Measurements from ENCODE around the gene LYST.
"Not testable (repeated sequence)": the region's sequence is repeated elsewhere in the genome, so short reads cannot be mapped to it uniquely, and the experiment has no call there.

LYST gene

GRCh38 chr1:235866205-235866912, at the start of gene LYST:
TSS of gene LYST (minus strand) at chr1:235866906. CDS start at chr1:235830417, 36,489 bp downstream.
- Histone ChIP-seq H3K9me3 (ENCODE audit: control insufficient read depth, insufficient read depth, low read length) (no peaks in the 10 kb centered on the region), H3K27ac (ENCODE audit: low read depth, low read length) (peak within 1 kb of the TSS; percentile 48), H3K4me3 (ENCODE audit: low read depth, low read length) (peak within 1 kb of the TSS; percentile 84)

DNA sequence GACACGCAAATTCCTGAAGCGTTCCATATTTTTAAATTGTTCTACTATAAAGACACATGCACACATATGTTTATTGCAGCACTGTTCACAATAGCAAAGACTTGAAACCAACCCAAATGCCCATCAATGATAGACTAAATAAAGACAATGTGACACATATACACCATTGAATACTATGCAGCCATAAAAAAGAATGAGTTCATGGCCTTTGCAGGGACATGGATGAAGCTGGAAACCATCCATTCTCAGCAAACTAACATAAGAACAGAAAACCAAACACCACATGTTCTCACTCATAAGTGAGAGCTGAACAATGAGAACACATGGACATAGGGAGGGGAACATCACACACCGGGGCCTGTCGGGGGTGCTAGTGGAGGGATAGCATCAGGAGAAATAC, 48.8 kb upstream of the LYST start:
- H3K27me3 ChIP-seq (ENCODE audit: control insufficient read depth, insufficient read depth, low read length), result peaks cover 15% of the 10 kb centered on the region; the same call in 1 of the 2 replicates
- H3K9me3 ChIP-seq (ENCODE audit: control insufficient read depth, insufficient read depth, low read length); H3K27ac ChIP-seq (ENCODE audit: low read depth, low read length); H3K4me3 ChIP-seq (ENCODE audit: low read depth, low read length); H3K9ac ChIP-seq (ENCODE audit: low read depth, low read length); H3K36me3 ChIP-seq (ENCODE audit: control insufficient read depth, insufficient read depth, low read length): not testable (repeated sequence)
- peaks cover 20% of the 10 kb centered on the region for H3K4me1 ChIP-seq (ENCODE audit: control insufficient read depth, insufficient read depth, low read length)

More at GRCh38 chr1:235866205-235866912, at the start of gene LYST:
- Histone ChIP-seq H3K27me3 (ENCODE audit: control insufficient read depth, insufficient read depth, low read length) (peaks cover 21% of the 10 kb centered on the region), H3K4me1 (ENCODE audit: control insufficient read depth, insufficient read depth, low read length) (no peaks in the 10 kb centered on the region), H3K36me3 (ENCODE audit: control insufficient read depth, insufficient read depth, low read length) (no peaks in the 10 kb centered on the region), H3K9ac (ENCODE audit: low read depth, low read length) (peak within 1 kb of the TSS; percentile 31)

GRCh38 chr1:235913311-235913710, 46.6 kb upstream of the LYST start:
- no peak overlapping the region for H3K4me3 ChIP-seq (ENCODE audit: low read depth, low read length)
- peaks cover 13% of the 10 kb centered on the region for H3K4me1 ChIP-seq (ENCODE audit: control insufficient read depth, insufficient read depth, low read length)
- peaks cover 4% of the 10 kb centered on the region; the same call in 1 of the 2 replicates for H3K27me3 ChIP-seq (ENCODE audit: control insufficient read depth, insufficient read depth, low read length)
- no peaks in the 10 kb centered on the region for H3K9me3 ChIP-seq (ENCODE audit: control insufficient read depth, insufficient read depth, low read length)
- no peak overlapping the region for H3K27ac ChIP-seq (ENCODE audit: low read depth, low read length)
- H3K9ac ChIP-seq (ENCODE audit: low read depth, low read length), result no peak overlapping the region
- no peaks in the 10 kb centered on the region for H3K36me3 ChIP-seq (ENCODE audit: control insufficient read depth, insufficient read depth, low read length)

- H3K4me3 ChIP-seq (ENCODE audit: low read depth, low read length), result no peak overlapping the region
- H3K9me3 ChIP-seq (ENCODE audit: control insufficient read depth, insufficient read depth, low read length), result no peaks in the 10 kb centered on the region
- no peak overlapping the region for H3K27ac ChIP-seq (ENCODE audit: low read depth, low read length)
- H3K36me3 ChIP-seq (ENCODE audit: control insufficient read depth, insufficient read depth, low read length), result no peaks in the 10 kb centered on the region
- H3K9ac ChIP-seq (ENCODE audit: low read depth, low read length), result no peak overlapping the region
- no peaks in the 10 kb centered on the region for H3K27me3 ChIP-seq (ENCODE audit: control insufficient read depth, insufficient read depth, low read length)
- peaks cover 13% of the 10 kb centered on the region for H3K4me1 ChIP-seq (ENCODE audit: control insufficient read depth, insufficient read depth, low read length)
Observed at GRCh38 chr1:235911876-235912275, 45.2 kb upstream of the LYST start.

DNA sequence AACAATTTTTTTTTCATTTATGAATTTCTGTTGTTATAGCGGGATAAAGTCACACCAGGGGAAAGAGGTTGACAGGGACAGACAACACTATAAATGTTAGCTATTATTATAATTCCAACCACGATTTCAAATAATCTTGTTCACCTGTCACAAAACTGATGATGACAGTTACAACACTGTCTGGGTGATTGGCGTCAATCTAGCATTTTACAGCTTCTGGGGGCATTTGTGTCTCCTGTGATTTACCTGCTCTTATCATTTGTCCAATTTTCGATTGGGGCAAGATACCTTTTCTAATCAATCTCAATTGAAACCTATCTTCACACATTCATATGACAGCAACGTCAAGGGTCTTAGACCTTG, 44.6 kb upstream of the LYST start:
- H3K9me3 ChIP-seq (ENCODE audit: control insufficient read depth, insufficient read depth, low read length), result no peaks in the 10 kb centered on the region
- H3K27ac ChIP-seq (ENCODE audit: low read depth, low read length), result no peak overlapping the region
- no peak overlapping the region for H3K4me3 ChIP-seq (ENCODE audit: low read depth, low read length)
- H3K4me1 ChIP-seq (ENCODE audit: control insufficient read depth, insufficient read depth, low read length), result peaks cover 13% of the 10 kb centered on the region
- H3K36me3 ChIP-seq (ENCODE audit: control insufficient read depth, insufficient read depth, low read length), result no peaks in the 10 kb centered on the region
- no peaks in the 10 kb centered on the region for H3K27me3 ChIP-seq (ENCODE audit: control insufficient read depth, insufficient read depth, low read length)
- no peak overlapping the region for H3K9ac ChIP-seq (ENCODE audit: low read depth, low read length)

GRCh38 chr1:235910357-235911299, 43.9 kb upstream of the LYST start:
- no peaks in the 10 kb centered on the region for H3K27me3 ChIP-seq (ENCODE audit: control insufficient read depth, insufficient read depth, low read length)
- H3K4me1 ChIP-seq (ENCODE audit: control insufficient read depth, insufficient read depth, low read length), result peaks cover 13% of the 10 kb centered on the region
- no peaks in the 10 kb centered on the region for H3K36me3 ChIP-seq (ENCODE audit: control insufficient read depth, insufficient read depth, low read length)
- H3K9me3 ChIP-seq (ENCODE audit: control insufficient read depth, insufficient read depth, low read length), result no peaks in the 10 kb centered on the region
- H3K27ac ChIP-seq (ENCODE audit: low read depth, low read length), result peak overlapping the region; percentile 76
- no peak overlapping the region for H3K9ac ChIP-seq (ENCODE audit: low read depth, low read length)
- no peak overlapping the region for H3K4me3 ChIP-seq (ENCODE audit: low read depth, low read length)

DNA sequence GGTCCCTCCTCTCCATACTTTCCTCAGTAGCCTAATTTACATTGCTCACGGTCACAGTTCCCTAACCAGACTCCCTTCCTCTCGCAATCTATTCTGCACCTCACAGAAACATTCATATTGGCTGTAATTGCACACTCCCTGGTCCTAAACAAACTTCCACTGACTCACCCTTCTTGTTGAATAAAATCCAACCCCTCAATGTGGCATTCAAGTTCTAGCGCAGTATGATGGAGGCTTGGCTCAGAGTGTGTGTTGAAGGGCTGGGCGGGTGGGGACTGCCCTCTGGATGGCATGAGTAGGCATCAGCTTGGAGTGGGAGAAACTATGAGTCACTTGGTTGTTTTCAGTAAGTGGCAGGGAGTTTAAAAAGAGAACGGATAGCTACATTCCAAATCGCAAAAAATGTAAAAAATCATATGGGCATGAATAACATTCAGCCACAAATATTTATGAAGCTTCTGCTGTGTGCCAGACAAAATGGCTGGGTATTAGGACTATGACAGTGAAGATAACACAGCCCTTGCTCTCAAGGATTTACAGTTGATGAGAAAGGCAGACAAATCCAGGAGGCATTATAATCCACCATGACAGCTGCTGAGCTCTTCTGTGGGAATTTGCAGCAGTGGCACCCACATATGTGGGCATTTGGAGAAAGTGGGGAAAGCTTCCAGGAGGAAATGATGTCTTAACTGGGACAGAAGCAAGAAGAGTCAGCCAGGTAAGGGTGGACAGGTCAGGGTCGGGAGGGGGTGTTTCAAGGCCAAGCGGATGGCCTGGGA, 42.2 kb upstream of the LYST start:
- Histone ChIP-seq H3K4me3 (ENCODE audit: low read depth, low read length) (no peak overlapping the region), H3K27ac (ENCODE audit: low read depth, low read length) (no peak overlapping the region), H3K4me1 (ENCODE audit: control insufficient read depth, insufficient read depth, low read length) (peaks cover 13% of the 10 kb centered on the region)

GRCh38 chr1:235907897-235908240, 41.2 kb upstream of the LYST start:
- Histone ChIP-seq H3K4me3 (ENCODE audit: low read depth, low read length) (no peak overlapping the region), H3K27me3 (ENCODE audit: control insufficient read depth, insufficient read depth, low read length) (no peaks in the 10 kb centered on the region), H3K27ac (ENCODE audit: low read depth, low read length) (no peak overlapping the region), H3K36me3 (ENCODE audit: control insufficient read depth, insufficient read depth, low read length) (no peaks in the 10 kb centered on the region), H3K9ac (ENCODE audit: low read depth, low read length) (no peak overlapping the region), H3K9me3 (ENCODE audit: control insufficient read depth, insufficient read depth, low read length) (no peaks in the 10 kb centered on the region), H3K4me1 (ENCODE audit: control insufficient read depth, insufficient read depth, low read length) (peaks cover 13% of the 10 kb centered on the region)

More for the DNA sequence above, 42.2 kb upstream of the LYST start:
- Histone ChIP-seq H3K36me3 (ENCODE audit: control insufficient read depth, insufficient read depth, low read length) (no peaks in the 10 kb centered on the region), H3K9ac (ENCODE audit: low read depth, low read length) (no peak overlapping the region), H3K9me3 (ENCODE audit: control insufficient read depth, insufficient read depth, low read length) (no peaks in the 10 kb centered on the region), H3K27me3 (ENCODE audit: control insufficient read depth, insufficient read depth, low read length) (no peaks in the 10 kb centered on the region)

DNA sequence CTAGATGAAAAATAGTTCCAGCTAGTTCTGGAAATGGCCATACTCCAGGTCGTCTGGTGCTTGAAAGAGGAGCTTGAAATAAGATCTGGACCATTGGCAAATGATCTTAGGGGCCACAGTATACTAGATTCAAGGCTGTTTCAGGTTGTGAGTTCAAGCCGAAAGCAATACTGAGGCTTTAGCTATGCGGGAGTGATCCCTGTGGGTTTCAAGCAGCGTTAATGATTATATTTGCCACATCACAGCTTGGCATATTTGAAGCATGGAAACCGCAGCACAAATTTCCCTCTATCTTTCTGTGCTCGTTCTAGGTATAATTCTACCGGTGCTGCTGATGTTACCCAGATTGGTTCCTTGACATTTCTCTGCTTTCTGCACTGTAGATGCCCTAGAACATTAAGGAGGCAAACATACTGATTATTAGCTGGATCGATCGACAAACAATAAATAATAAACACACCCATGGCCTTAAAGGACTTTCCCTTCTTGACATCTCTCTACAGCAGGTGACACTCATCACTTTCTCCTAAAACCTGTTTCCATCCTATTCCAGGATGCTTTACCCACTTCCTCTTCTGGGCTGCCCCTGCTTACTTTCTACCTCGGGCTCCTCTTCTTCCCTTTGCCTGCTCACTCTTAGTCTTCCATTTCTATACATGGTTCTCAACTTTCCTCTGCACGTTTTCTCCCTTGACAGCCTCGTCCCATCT, 40.6 kb upstream of the LYST start:
- Histone ChIP-seq H3K27ac (ENCODE audit: low read depth, low read length) (no peak overlapping the region), H3K9me3 (ENCODE audit: control insufficient read depth, insufficient read depth, low read length) (no peaks in the 10 kb centered on the region), H3K4me1 (ENCODE audit: control insufficient read depth, insufficient read depth, low read length) (peaks cover 13% of the 10 kb centered on the region)

DNA sequence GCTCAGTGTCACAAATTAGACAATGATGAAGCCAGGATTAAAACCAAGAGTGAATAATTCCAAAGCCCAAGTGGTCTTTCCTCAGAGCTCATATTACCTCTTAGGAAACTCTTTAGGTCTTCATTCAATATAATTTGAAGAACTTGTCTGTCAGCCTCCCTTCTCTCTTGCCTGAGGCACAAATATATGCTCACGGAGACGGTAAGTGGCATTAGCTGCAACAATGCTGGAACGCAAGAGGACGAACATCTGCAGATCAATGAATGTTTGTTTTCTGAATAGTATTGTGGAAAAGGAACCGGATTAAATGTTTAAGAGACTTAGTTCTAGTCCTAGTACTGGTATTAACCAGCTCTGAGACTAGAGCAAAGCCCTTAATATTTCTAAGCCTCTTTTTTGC, 39.7 kb upstream of the LYST start:
- no peak overlapping the region for H3K4me3 ChIP-seq (ENCODE audit: low read depth, low read length)
- H3K9me3 ChIP-seq (ENCODE audit: control insufficient read depth, insufficient read depth, low read length), result no peaks in the 10 kb centered on the region
- no peaks in the 10 kb centered on the region for H3K36me3 ChIP-seq (ENCODE audit: control insufficient read depth, insufficient read depth, low read length)
- H3K27ac ChIP-seq (ENCODE audit: low read depth, low read length), result no peak overlapping the region
- H3K4me1 ChIP-seq (ENCODE audit: control insufficient read depth, insufficient read depth, low read length), result peaks cover 13% of the 10 kb centered on the region
- H3K9ac ChIP-seq (ENCODE audit: low read depth, low read length), result no peak overlapping the region
- no peaks in the 10 kb centered on the region for H3K27me3 ChIP-seq (ENCODE audit: control insufficient read depth, insufficient read depth, low read length)

More for the DNA sequence above, 40.6 kb upstream of the LYST start:
- Histone ChIP-seq H3K27me3 (ENCODE audit: control insufficient read depth, insufficient read depth, low read length) (no peaks in the 10 kb centered on the region), H3K36me3 (ENCODE audit: control insufficient read depth, insufficient read depth, low read length) (no peaks in the 10 kb centered on the region), H3K9ac (ENCODE audit: low read depth, low read length) (no peak overlapping the region), H3K4me3 (ENCODE audit: low read depth, low read length) (no peak overlapping the region)
